ENCODE measurements around the gene FHOD3. TPM values are rescaled to one million over a fixed set of nuclear protein-coding genes. Genes with fewer than 3 reads are reported as not detected.
"Not testable (repeated sequence)": the region's sequence is repeated elsewhere in the genome, so short reads cannot be mapped to it uniquely, and the experiment has no call there.

Gene FHOD3
- total RNA-seq, 2 experiments from 2014 or later, result not detected

- no peaks in the 10 kb centered on the region for H3K4me1 Mint-ChIP-seq (ENCODE audit: low read depth)
- intact Hi-C loops (cut with micrococcal nuclease), result no loop called here
Observed at GRCh38 chr18:36535202-36535935, 237.9 kb downstream of the FHOD3 start.

GRCh38 chr18:36536426-36536825 lies 238.9 kb downstream of the FHOD3 start:
- no peaks in the 10 kb centered on the region for H3K36me3 Mint-ChIP-seq (ENCODE audit: low read depth)

More at GRCh38 chr18:36535202-36535935, 237.9 kb downstream of the FHOD3 start:
- Mint-ChIP-seq H3K27ac (no peak overlapping the region), H3K36me3 (ENCODE audit: low read depth) (no peaks in the 10 kb centered on the region), H3K9me3 (no peaks in the 10 kb centered on the region), H3K27me3 (ENCODE audit: low read depth) (peaks cover 12% of the 10 kb centered on the region), H3K4me3 (no peak overlapping the region)
- CTCF ChIA-PET, result no interaction called here
- no peak for DNase-seq

GRCh38 chr18:36537289-36537688 lies 239.8 kb downstream of the FHOD3 start:
- no peaks in the 10 kb centered on the region for H3K4me1 Mint-ChIP-seq (ENCODE audit: low read depth)
- peaks cover 9% of the 10 kb centered on the region for H3K27me3 Mint-ChIP-seq (ENCODE audit: low read depth)
- no peaks in the 10 kb centered on the region for H3K36me3 Mint-ChIP-seq (ENCODE audit: low read depth)
- H3K9me3 Mint-ChIP-seq, result no peaks in the 10 kb centered on the region
- intact Hi-C loops (cut with micrococcal nuclease), result no loop called here
- CTCF ChIA-PET, result interaction anchor here (1.2 kb wide), 1 partner anchor 272 kb away, joined by 4 read pairs; no protein-coding TSS in a partner anchor
- DNase-seq, result no peak
- H3K4me3 Mint-ChIP-seq, result no peak overlapping the region
- no peak overlapping the region for H3K27ac Mint-ChIP-seq

More at GRCh38 chr18:36536426-36536825, 238.9 kb downstream of the FHOD3 start:
- Mint-ChIP-seq H3K27me3 (ENCODE audit: low read depth) (peaks cover 10% of the 10 kb centered on the region), H3K4me3 (no peak overlapping the region), H3K4me1 (ENCODE audit: low read depth) (no peaks in the 10 kb centered on the region), H3K27ac (no peak overlapping the region), H3K9me3 (no peaks in the 10 kb centered on the region)
- CTCF ChIA-PET, result interaction anchor here (1.2 kb wide), 1 partner anchor 272 kb away, joined by 4 read pairs; no protein-coding TSS in a partner anchor
- intact Hi-C loops (cut with micrococcal nuclease), result no loop called here
- no peak for DNase-seq

- CTCF ChIA-PET, result no interaction called here
- no peak overlapping the region for H3K27ac Mint-ChIP-seq
- intact Hi-C loops (cut with micrococcal nuclease), result no loop called here
- H3K4me1 Mint-ChIP-seq (ENCODE audit: low read depth), result no peaks in the 10 kb centered on the region
- no peak for DNase-seq
- peaks cover 4% of the 10 kb centered on the region for H3K27me3 Mint-ChIP-seq (ENCODE audit: low read depth)
- H3K4me3 Mint-ChIP-seq, result no peak overlapping the region
- no peaks in the 10 kb centered on the region for H3K36me3 Mint-ChIP-seq (ENCODE audit: low read depth)
- no peaks in the 10 kb centered on the region for H3K9me3 Mint-ChIP-seq
Observed at GRCh38 chr18:36539674-36540231, 242.2 kb downstream of the FHOD3 start.

GRCh38 chr18:36543030-36543429 lies 245.5 kb downstream of the FHOD3 start:
- H3K27ac Mint-ChIP-seq, result no peak overlapping the region
- H3K36me3 Mint-ChIP-seq (ENCODE audit: low read depth), result no peaks in the 10 kb centered on the region
- H3K4me1 Mint-ChIP-seq (ENCODE audit: low read depth), result no peaks in the 10 kb centered on the region
- no peak for DNase-seq
- H3K27me3 Mint-ChIP-seq (ENCODE audit: low read depth), result peaks cover 4% of the 10 kb centered on the region
- intact Hi-C loops (cut with micrococcal nuclease), result no loop called here
- CTCF ChIA-PET, result no interaction called here
- no peak overlapping the region for H3K4me3 Mint-ChIP-seq
- no peaks in the 10 kb centered on the region for H3K9me3 Mint-ChIP-seq

- DNase-seq, result no peak
- intact Hi-C loops (cut with micrococcal nuclease), result no loop called here
- H3K27me3 Mint-ChIP-seq (ENCODE audit: low read depth), result no peaks in the 10 kb centered on the region
- CTCF ChIA-PET, result no interaction called here
- no peak overlapping the region for H3K4me3 Mint-ChIP-seq
- no peaks in the 10 kb centered on the region for H3K4me1 Mint-ChIP-seq (ENCODE audit: low read depth)
- no peaks in the 10 kb centered on the region for H3K36me3 Mint-ChIP-seq (ENCODE audit: low read depth)
- no peak overlapping the region for H3K27ac Mint-ChIP-seq
- no peaks in the 10 kb centered on the region for H3K9me3 Mint-ChIP-seq
Observed at GRCh38 chr18:36543991-36544725, 246.6 kb downstream of the FHOD3 start.

- CTCF ChIA-PET, result no interaction called here
- Mint-ChIP-seq H3K9me3 (no peaks in the 10 kb centered on the region), H3K4me3 (no peak overlapping the region), H3K27me3 (ENCODE audit: low read depth) (no peaks in the 10 kb centered on the region), H3K4me1 (ENCODE audit: low read depth) (no peaks in the 10 kb centered on the region), H3K36me3 (ENCODE audit: low read depth) (no peaks in the 10 kb centered on the region), H3K27ac (no peak overlapping the region)
- intact Hi-C loops (cut with micrococcal nuclease), result no loop called here
- DNase-seq, result no peak
Observed at GRCh38 chr18:36545821-36546427, 248.4 kb downstream of the FHOD3 start.

GRCh38 chr18:36546876-36547275 lies 249.4 kb downstream of the FHOD3 start:
- intact Hi-C loops (cut with micrococcal nuclease), result no loop called here
- H3K27me3 Mint-ChIP-seq (ENCODE audit: low read depth), result no peaks in the 10 kb centered on the region
- no peaks in the 10 kb centered on the region for H3K4me1 Mint-ChIP-seq (ENCODE audit: low read depth)
- no peaks in the 10 kb centered on the region for H3K9me3 Mint-ChIP-seq
- CTCF ChIA-PET, result no interaction called here
- no peak overlapping the region for H3K4me3 Mint-ChIP-seq
- DNase-seq, result no peak
- H3K36me3 Mint-ChIP-seq (ENCODE audit: low read depth), result no peaks in the 10 kb centered on the region
- H3K27ac Mint-ChIP-seq, result no peak overlapping the region

GRCh38 chr18:36547544-36547943 lies 250.0 kb downstream of the FHOD3 start:
- intact Hi-C loops (cut with micrococcal nuclease), result no loop called here
- Mint-ChIP-seq H3K4me3 (no peak overlapping the region), H3K4me1 (ENCODE audit: low read depth) (no peaks in the 10 kb centered on the region), H3K27ac (no peak overlapping the region), H3K36me3 (ENCODE audit: low read depth) (no peaks in the 10 kb centered on the region), H3K9me3 (peaks cover 3% of the 10 kb centered on the region), H3K27me3 (ENCODE audit: low read depth) (no peaks in the 10 kb centered on the region)
- DNase-seq, result no peak
- CTCF ChIA-PET, result no interaction called here

GRCh38 chr18:36551274-36551673 lies 253.8 kb downstream of the FHOD3 start:
- H3K4me1 Mint-ChIP-seq (ENCODE audit: low read depth); intact Hi-C loops (cut with micrococcal nuclease); H3K4me3 Mint-ChIP-seq; H3K36me3 Mint-ChIP-seq (ENCODE audit: low read depth); DNase-seq; H3K27ac Mint-ChIP-seq; H3K27me3 Mint-ChIP-seq (ENCODE audit: low read depth); CTCF ChIA-PET; H3K9me3 Mint-ChIP-seq: not testable (repeated sequence)

- DNase-seq, result no peak
- no peak overlapping the region for H3K27ac Mint-ChIP-seq
- intact Hi-C loops (cut with micrococcal nuclease), result no loop called here
- H3K36me3 Mint-ChIP-seq (ENCODE audit: low read depth), result no peaks in the 10 kb centered on the region
- H3K4me3 Mint-ChIP-seq, result no peak overlapping the region
- peaks cover 3% of the 10 kb centered on the region for H3K9me3 Mint-ChIP-seq
- H3K27me3 Mint-ChIP-seq (ENCODE audit: low read depth), result peaks cover 4% of the 10 kb centered on the region
- CTCF ChIA-PET, result no interaction called here
- no peaks in the 10 kb centered on the region for H3K4me1 Mint-ChIP-seq (ENCODE audit: low read depth)
Observed at GRCh38 chr18:36558234-36558633, 260.7 kb downstream of the FHOD3 start.

- H3K4me3 Mint-ChIP-seq, result no peak overlapping the region
- no peaks in the 10 kb centered on the region for H3K9me3 Mint-ChIP-seq
- H3K4me1 Mint-ChIP-seq (ENCODE audit: low read depth), result no peaks in the 10 kb centered on the region
- no peak overlapping the region for H3K27ac Mint-ChIP-seq
- H3K36me3 Mint-ChIP-seq (ENCODE audit: low read depth), result no peaks in the 10 kb centered on the region
- intact Hi-C loops (cut with micrococcal nuclease), result no loop called here
- CTCF ChIA-PET, result no interaction called here
- H3K27me3 Mint-ChIP-seq (ENCODE audit: low read depth), result peaks cover 8% of the 10 kb centered on the region
- DNase-seq, result no peak
Observed at GRCh38 chr18:36559149-36559857, 261.8 kb downstream of the FHOD3 start.

Measured in activated naive CD4-positive, alpha-beta T cell treated with anti-CD3 and anti-CD28 coated beads for 36 hours (primary cell).